A549 (cell line): Measurements from ENCODE around the gene MST1. TPM values are rescaled to one million over a fixed set of nuclear protein-coding genes. Genes with fewer than 3 reads are reported as not detected.

Experiments
- ATAC-seq, 2 experiments: fragments of 200-7000 bp in 1 of 2; fragments of >200 bp in 1 of 2; cut with Nextera tagmentation in 1 of 2; cut with Tn5 transposase in 1 of 2; 3 replicates each; pipeline versions ENCODE4 v1.8.0 to v1.9.1; 2018 to 2020; ENCODE audit warnings: mild to moderate bottlenecking in 1 of 2, moderate library complexity in 1 of 2
- CTCF ChIA-PET: fragments of 300-600 bp; sonication (Branson Sonifier 250); formaldehyde crosslinking; extraction: SDS; loops from one replicate; lab custom pipeline; 2021; ENCODE audit warnings: antibody characterized with exemption, inconsistent platforms; lab: Yijun Ruan, JAX
- POLR2A ChIA-PET: fragments of 350-600 bp; formaldehyde crosslinking; extraction: SDS; loops from one replicate; lab custom pipeline; 2021; ENCODE audit warnings: antibody characterized with exemption, inconsistent platforms; lab: Yijun Ruan, JAX
- DNase-seq, 2 experiments: peaks; one replicate each; pipeline versions ENCODE4 v3.0.0 to v3.0.0-alpha.2; 2011 to 2016; ENCODE audit warnings: low read depth in 1 of 2, low spot score in 1 of 2
- FAIRE-seq: peaks from 2 replicates; lab custom pipeline; 2011; peaks lifted over from hg19 to GRCh38; lab: Jason Lieb, UNC
- H3K27ac ChIP-seq, 2 experiments: fragments of >200 bp; sonication (Bioruptor Twin); formaldehyde crosslinking; 3 replicates each; pipeline ENCODE4 v1.5.1; 2016 to 2017
- H3K4me1 ChIP-seq: fragments of >200 bp; sonication (Bioruptor Twin); formaldehyde crosslinking; 3 replicates; pipeline ENCODE4 v1.6.1; 2016
- H3K4me2 ChIP-seq: fragments of >200 bp; sonication (Bioruptor Twin); formaldehyde crosslinking; 3 replicates; pipeline ENCODE4 v1.6.1; 2016
- H3K4me3 ChIP-seq: fragments of >200 bp; sonication (Bioruptor Twin); formaldehyde crosslinking; 3 replicates; pipeline ENCODE4 v1.5.1; 2016
- H3K9me3 ChIP-seq: fragments of >200 bp; sonication (Bioruptor Twin); formaldehyde crosslinking; 3 replicates; pipeline ENCODE4 v1.6.1; 2016
- BCL3 ChIP-seq: fragments of >200 bp; sonication (Bioruptor Twin); formaldehyde crosslinking; IDR thresholded peaks from 3 replicates; pipeline ENCODE4 v1.6.1; 2016
- BHLHE40 ChIP-seq: IDR thresholded peaks from 2 replicates; pipeline ENCODE4 v1.6.1; 2012; ENCODE audit warnings: low read depth, low read length, inconsistent platforms
- CHD4 ChIP-seq: fragments of 200-600 bp; sonication (generic); IDR thresholded peaks from 2 replicates; pipeline ENCODE4 v1.6.1; 2016; ENCODE audit warnings: antibody characterized with exemption, mild to moderate bottlenecking, borderline replicate concordance
- ELK1 ChIP-seq: fragments of 150-350 bp; IDR thresholded peaks from 2 replicates; pipeline ENCODE4 v1.6.1; 2014; ENCODE audit warnings: low read depth, mild to moderate bottlenecking, low read length
- EP300 ChIP-seq, 2 experiments: fragments of >200 bp; sonication (Bioruptor Twin); formaldehyde crosslinking; IDR thresholded peaks; 2 replicates in 1 of 2; 3 replicates in 1 of 2; pipeline ENCODE4 v1.6.1; 2016 to 2017
- FOXS1 ChIP-seq: fragments of 250-450 bp; sonication (Bioruptor Pico); IDR thresholded peaks from 2 replicates; pipeline ENCODE4 v1.5.0; 2020; ENCODE audit warnings: mild to moderate bottlenecking, moderate library complexity
- GATA3 ChIP-seq: IDR thresholded peaks from 2 replicates; pipeline ENCODE4 v1.6.1; 2012; ENCODE audit warnings: borderline replicate concordance
- HEYL ChIP-seq: fragments of 250-450 bp; sonication (Bioruptor Pico); IDR thresholded peaks from 2 replicates; pipeline ENCODE4 v1.8.0; 2021; ENCODE audit warnings: mild to moderate bottlenecking, moderate library complexity
- HMGXB4 ChIP-seq: fragments of 250-450 bp; sonication (Bioruptor Pico); IDR thresholded peaks from 2 replicates; pipeline ENCODE4 v1.5.0; 2021; ENCODE audit warnings: mild to moderate bottlenecking, moderate library complexity, borderline replicate concordance
- HOXA7 ChIP-seq: fragments of 250-450 bp; sonication (Bioruptor Pico); IDR thresholded peaks from 2 replicates; pipeline ENCODE4 v1.5.0; 2020; ENCODE audit warnings: mild to moderate bottlenecking, moderate library complexity
- HOXB5 ChIP-seq: fragments of 250-450 bp; sonication (Bioruptor Pico); IDR thresholded peaks from 2 replicates; pipeline ENCODE4 v1.5.0; 2020; ENCODE audit warnings: mild to moderate bottlenecking, moderate library complexity
- JUN ChIP-seq, 2 experiments: fragments of >200 bp; sonication (Bioruptor Twin); formaldehyde crosslinking; IDR thresholded peaks; 2 replicates in 1 of 2; 3 replicates in 1 of 2; pipeline ENCODE4 v1.6.1; 2016 to 2017
- MAZ ChIP-seq: fragments of 150-350 bp; IDR thresholded peaks from 2 replicates; pipeline ENCODE4 v1.6.1; 2014; ENCODE audit warnings: antibody characterized with exemption, low read depth, low read length, borderline replicate concordance
- MYC ChIP-seq: IDR thresholded peaks from 2 replicates; pipeline ENCODE4 v1.6.1; 2012; ENCODE audit warnings: mild to moderate bottlenecking, inconsistent platforms, low read length, improper control_type of control experiment, borderline replicate concordance
- NFE2L2 ChIP-seq: fragments of 150-350 bp; conservative IDR thresholded peaks from 2 replicates; pipeline ENCODE4 v1.6.1; 2014; ENCODE audit warnings: low read length
- PBX3 ChIP-seq: IDR thresholded peaks from 2 replicates; pipeline ENCODE4 v1.6.1; 2012
- PHF8 ChIP-seq: fragments of 200-600 bp; sonication (generic); IDR thresholded peaks from 2 replicates; pipeline ENCODE4 v1.6.1; 2016; ENCODE audit warnings: low read depth, mild to moderate bottlenecking, antibody characterized with exemption, moderate library complexity, borderline replicate concordance
- POLR2A ChIP-seq: IDR thresholded peaks from 2 replicates; pipeline ENCODE4 v1.6.1; 2012; ENCODE audit warnings: mild to moderate bottlenecking, low read length
- RARB ChIP-seq: fragments of 250-450 bp; sonication (Bioruptor Pico); IDR thresholded peaks from 2 replicates; pipeline ENCODE4 v1.8.0; 2021; ENCODE audit warnings: mild to moderate bottlenecking, moderate library complexity
- RFX5 ChIP-seq: fragments of 450-650 bp; IDR thresholded peaks from 2 replicates; pipeline ENCODE4 v1.7.1; 2014; ENCODE audit warnings: antibody characterized with exemption, mild to moderate bottlenecking, moderate library complexity
- RNF2 ChIP-seq: fragments of 200-600 bp; sonication (generic); IDR thresholded peaks from 2 replicates; pipeline ENCODE4 v1.6.1; 2016; ENCODE audit warnings: low read depth, mild to moderate bottlenecking, antibody characterized with exemption, moderate library complexity, borderline replicate concordance
- SMC3 ChIP-seq: fragments of >200 bp; sonication (Bioruptor Twin); formaldehyde crosslinking; IDR thresholded peaks from 3 replicates; pipeline ENCODE4 v1.6.1; 2018; ENCODE audit warnings: inconsistent platforms
- SREBF2 ChIP-seq: fragments of 450-650 bp; IDR thresholded peaks from 2 replicates; pipeline ENCODE4 v1.6.1; 2014; ENCODE audit warnings: mild to moderate bottlenecking, moderate library complexity
- TFCP2L1 ChIP-seq: fragments of 250-450 bp; sonication (Bioruptor Pico); IDR thresholded peaks from 2 replicates; pipeline ENCODE4 v1.5.0; 2021; ENCODE audit warnings: mild to moderate bottlenecking
- ZFP36 ChIP-seq: fragments of 450-650 bp; IDR thresholded peaks from 2 replicates; pipeline ENCODE4 v1.6.1; 2014; ENCODE audit warnings: borderline replicate concordance; ENCODE audit not compliant: partially characterized antibody
- ZNF302 ChIP-seq: fragments of 250-450 bp; sonication (Bioruptor Pico); IDR thresholded peaks from 2 replicates; pipeline ENCODE4 v1.9.0; 2021; ENCODE audit warnings: inconsistent platforms, mild to moderate bottlenecking, moderate library complexity
- ZSCAN20 ChIP-seq: fragments of 250-450 bp; sonication (Bioruptor Pico); IDR thresholded peaks from 2 replicates; pipeline ENCODE4 v1.8.0; 2022; ENCODE audit warnings: mild to moderate bottlenecking, moderate library complexity
- WGBS: methylation state at CpG from one replicate; pipeline ENCODE4 v1.1.6; 2017; ENCODE audit errors: missing lambda C conversion rate; 5-methylcytosine and 5-hydroxymethylcytosine counted together
- polyA plus RNA-seq, 4 experiments: library from polyadenylated mRNA; depleted of rRNA in 3 of 4; stranded (reverse); fragments of >200 nt; fragmentation: RNase III in 1 of 4; extraction: RNeasy Plus Mini Kit Qiagen cat#74134 plus additional on column Dnase treatment in 1 of 4; gene quantifications; 2 replicates in 3 of 4; 3 replicates in 1 of 4; pipeline ENCODE4 v1.2.3, GENCODE V29; 2011 to 2017
- TF ChIP-seq, protein P1 (sequence below): fragments of 250-450 bp; sonication (Bioruptor Pico); IDR thresholded peaks from 2 replicates; pipeline ENCODE4 v1.5.0; 2020; ENCODE audit warnings: low read depth, mild to moderate bottlenecking, moderate library complexity
- TF ChIP-seq, protein P2 (sequence below): fragments of >200 bp; sonication (Bioruptor Twin); formaldehyde crosslinking; IDR thresholded peaks from 2 replicates; pipeline ENCODE4 v1.6.1; 2016

MST1 gene
- polyA plus RNA-seq, 2 of the 4 experiments (the other 2 are of a cell fraction), result 3.6 to 4.9 TPM

- no peak for ATAC-seq
Observed at GRCh38 chr3:49650637-49651036, 38.6 kb downstream of the MST1 start.

DNA sequence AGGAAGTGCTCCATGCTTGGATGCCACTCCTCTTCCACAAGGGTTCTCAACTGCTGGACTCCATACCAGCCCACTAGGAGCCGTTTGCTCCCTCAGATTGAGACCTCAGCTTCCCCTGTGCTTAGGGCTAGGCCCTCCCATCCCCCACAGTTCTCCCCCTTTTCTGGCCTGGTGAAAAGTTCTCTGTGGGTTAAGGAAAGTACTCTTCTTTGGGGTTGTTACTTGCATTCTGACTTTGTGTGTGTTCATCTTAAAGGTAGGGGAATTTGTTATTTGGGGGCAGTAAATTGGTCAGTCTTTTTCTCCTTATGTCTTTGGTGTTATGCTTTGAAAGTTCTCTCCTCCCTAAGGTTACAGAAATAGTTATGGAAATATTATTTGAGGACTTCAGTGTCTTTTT, 39.1 kb downstream of the MST1 start:
- TF ChIP-seq ZSCAN20 (no peak), SREBF2 (no peak), PBX3 (no peak), JUN (IDR thresholded peaks at IDR 0.05) (no peak), ZNF302 (CRISPR knock-in tag) (no peak), POLR2A (no peak), EP300 (IDR thresholded peaks at IDR 0.05) (no peak), BHLHE40 (no peak), HMGXB4 (CRISPR knock-in tag) (no peak), CHD4 (no peak), FOXS1 (CRISPR knock-in tag) (no peak)
- TF ChIP-seq, protein P1, sequence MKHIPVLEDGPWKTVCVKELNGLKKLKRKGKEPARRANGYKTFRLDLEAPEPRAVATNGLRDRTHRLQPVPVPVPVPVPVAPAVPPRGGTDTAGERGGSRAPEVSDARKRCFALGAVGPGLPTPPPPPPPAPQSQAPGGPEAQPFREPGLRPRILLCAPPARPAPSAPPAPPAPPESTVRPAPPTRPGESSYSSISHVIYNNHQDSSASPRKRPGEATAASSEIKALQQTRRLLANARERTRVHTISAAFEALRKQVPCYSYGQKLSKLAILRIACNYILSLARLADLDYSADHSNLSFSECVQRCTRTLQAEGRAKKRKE, result no peak
- no peak overlapping the region for H3K4me3 ChIP-seq
- no peak for ATAC-seq
- no peak for FAIRE-seq
- ChIA-PET POLR2A (no interaction called here), CTCF (no interaction called here)
- H3K27ac ChIP-seq, result no peak overlapping the region
- H3K4me2 ChIP-seq, result no peak overlapping the region
- no peak for DNase-seq
- 73% methylated on average over 1 of the region's 1 CpG for WGBS
- no peaks in the 10 kb centered on the region for H3K9me3 ChIP-seq
- H3K4me1 ChIP-seq, result no peaks in the 10 kb centered on the region

More at GRCh38 chr3:49650637-49651036, 38.6 kb downstream of the MST1 start:
- FAIRE-seq (no peak), DNase-seq (no peak)
- CTCF ChIA-PET, result interaction anchor here (3.1 kb wide), 1 partner anchor 111 kb away, joined by 16 read pairs; no protein-coding TSS in a partner anchor
- Histone ChIP-seq H3K9me3 (no peaks in the 10 kb centered on the region), H3K4me2 (no peak overlapping the region), H3K4me1 (no peaks in the 10 kb centered on the region), H3K27ac (no peak overlapping the region), H3K4me3 (no peak overlapping the region)
- TF ChIP-seq PHF8 (no peak), HEYL (no peak), ZFP36 (no peak), HOXB5 (CRISPR knock-in tag) (no peak), ZSCAN20 (no peak), CHD4 (no peak), RNF2 (no peak), RARB (CRISPR knock-in tag) (no peak), HOXA7 (CRISPR knock-in tag) (no peak), RFX5 (no peak), MYC (no peak)
- POLR2A ChIA-PET, result no interaction called here
- WGBS, result 92% methylated on average over 2 of the region's 8 CpGs

- FAIRE-seq, result no peak
Observed at GRCh38 chr3:49649576-49649975, 39.7 kb downstream of the MST1 start.

More at GRCh38 chr3:49649576-49649975, 39.7 kb downstream of the MST1 start:
- Histone ChIP-seq H3K4me2 (no peak overlapping the region), H3K4me3 (no peak overlapping the region), H3K27ac (peak overlapping the region in 1 of 2 experiments; percentile 27; a peak in 3 of 6 replicates), H3K9me3 (no peaks in the 10 kb centered on the region), H3K4me1 (no peaks in the 10 kb centered on the region)
- ATAC-seq (no peak), DNase-seq (no peak)
- no CpG with 5 or more reads among the region's 1 CpG for WGBS
- POLR2A ChIA-PET, result no interaction called here
- no peak for TF ChIP-seq TFCP2L1 (CRISPR knock-in tag)
- no peak for TF ChIP-seq ZNF302 (CRISPR knock-in tag)
- TF ChIP-seq NFE2L2, result no peak
- no peak for TF ChIP-seq FOXS1 (CRISPR knock-in tag)
- TF ChIP-seq BCL3, result no peak
- no peak for TF ChIP-seq MAZ
- TF ChIP-seq PHF8, result no peak
- TF ChIP-seq POLR2A, result no peak
- no peak for TF ChIP-seq ELK1
- TF ChIP-seq, protein P2, sequence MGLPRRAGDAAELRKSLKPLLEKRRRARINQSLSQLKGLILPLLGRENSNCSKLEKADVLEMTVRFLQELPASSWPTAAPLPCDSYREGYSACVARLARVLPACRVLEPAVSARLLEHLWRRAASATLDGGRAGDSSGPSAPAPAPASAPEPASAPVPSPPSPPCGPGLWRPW, result no peak
- no peak for TF ChIP-seq SMC3
- TF ChIP-seq ZFP36, result no peak
- TF ChIP-seq GATA3, result no peak
- CTCF ChIA-PET, result no interaction called here
